COR-L47 (cell line): ENCODE measurements around the gene CALML4.

ENCODE experiments used
- DNase-seq: peaks from one replicate; lab custom pipeline; 2025; lab: John Stamatoyannopoulos, UW

The CALML4 gene

GRCh38 chr15:68145706-68146105, 59.4 kb downstream of the CALML4 start:
- no peak for DNase-seq

- no peak for DNase-seq
These were observed 61.3 kb downstream of the CALML4 start for GRCh38 chr15:68143785-68144184.

GRCh38 chr15:68143129-68143528, 62.0 kb downstream of the CALML4 start:
- no peak for DNase-seq
